H9 (cell line): Measurements from ENCODE around the gene ARHGEF33. TPM values are rescaled to one million over a fixed set of nuclear protein-coding genes. Genes with fewer than 3 reads are reported as not detected.

ENCODE experiments used
- DNase-seq: peaks from one replicate; pipeline ENCODE4 v3.0.0-alpha.2; 2017
- H2AFZ ChIP-seq: one replicate; pipeline ENCODE4 v1.6.1; 2013; ENCODE audit warnings: mild to moderate bottlenecking, low read length, control low read depth, moderate library complexity
- H2AK5ac ChIP-seq: 2 replicates; pipeline ENCODE4 v1.6.1; 2013; ENCODE audit warnings: low read length, control low read depth, mixed read lengths; ENCODE audit not compliant: insufficient read length
- H2BK120ac ChIP-seq: one replicate; pipeline ENCODE4 v1.6.1; 2013; ENCODE audit warnings: low read depth, mild to moderate bottlenecking, low read length, control low read depth, inconsistent platforms; ENCODE audit not compliant: poor library complexity, severe bottlenecking
- H2BK12ac ChIP-seq: 2 replicates; pipeline ENCODE4 v1.6.1; 2013; ENCODE audit warnings: low read length, control low read depth, mixed read lengths, low read depth; ENCODE audit not compliant: insufficient read length
- H2BK15ac ChIP-seq: 2 replicates; pipeline ENCODE4 v1.6.1; 2013; ENCODE audit warnings: low read depth, low read length, control low read depth
- H2BK20ac ChIP-seq: one replicate; pipeline ENCODE4 v1.6.1; 2013; ENCODE audit warnings: low read depth, mild to moderate bottlenecking, low read length, control low read depth, inconsistent platforms; ENCODE audit not compliant: poor library complexity, severe bottlenecking
- H2BK5ac ChIP-seq: 2 replicates; pipeline ENCODE4 v1.6.1; 2013; ENCODE audit warnings: low read length, control low read depth, mixed read lengths; ENCODE audit not compliant: insufficient read length
- H3K14ac ChIP-seq: 2 replicates; pipeline ENCODE4 v1.6.1; 2013; ENCODE audit warnings: low read length, control low read depth; ENCODE audit not compliant: insufficient read depth
- H3K18ac ChIP-seq: 2 replicates; pipeline ENCODE4 v1.6.1; 2013; ENCODE audit warnings: low read depth, mild to moderate bottlenecking, mixed read lengths, low read length, control low read depth; ENCODE audit not compliant: insufficient read length
- H3K23ac ChIP-seq: 2 replicates; pipeline ENCODE4 v1.6.1; 2013; ENCODE audit warnings: low read length, control low read depth, mixed read lengths, low read depth; ENCODE audit not compliant: insufficient read length
- H3K23me2 ChIP-seq: 2 replicates; pipeline ENCODE4 v1.6.1; 2013; ENCODE audit warnings: low read depth, mild to moderate bottlenecking, mixed read lengths, low read length, control low read depth; ENCODE audit not compliant: insufficient read length, poor library complexity, severe bottlenecking
- H3K27ac ChIP-seq: 2 replicates; pipeline ENCODE4 v1.5.1; 2013; ENCODE audit warnings: low read length, control low read depth, mixed read lengths, low read depth; ENCODE audit not compliant: insufficient read length
- H3K27me3 ChIP-seq: 2 replicates; pipeline ENCODE4 v1.6.1; 2013; ENCODE audit warnings: low read length, control low read depth, inconsistent platforms; ENCODE audit not compliant: insufficient read depth
- H3K4ac ChIP-seq: 2 replicates; pipeline ENCODE4 v1.6.1; 2013; ENCODE audit warnings: low read depth, mild to moderate bottlenecking, control low read depth, inconsistent platforms, low read length, moderate library complexity
- H3K4me1 ChIP-seq: 2 replicates; pipeline ENCODE4 v1.6.1; 2013; ENCODE audit warnings: low read length, control low read depth, inconsistent platforms; ENCODE audit not compliant: insufficient read depth
- H3K4me2 ChIP-seq: 2 replicates; pipeline ENCODE4 v1.6.1; 2013; ENCODE audit warnings: low read length, control low read depth, mixed read lengths; ENCODE audit not compliant: insufficient read length, insufficient read depth
- H3K56ac ChIP-seq: 2 replicates; pipeline ENCODE4 v1.6.1; 2013; ENCODE audit warnings: low read depth, mild to moderate bottlenecking, mixed read lengths, low read length, control low read depth; ENCODE audit not compliant: insufficient read length
- H3K79me1 ChIP-seq: 2 replicates; pipeline ENCODE4 v1.6.1; 2013; ENCODE audit warnings: low read depth, mild to moderate bottlenecking, moderate library complexity, low read length, control low read depth, inconsistent platforms; ENCODE audit not compliant: insufficient read depth, poor library complexity, severe bottlenecking
- H3K79me2 ChIP-seq: 2 replicates; pipeline ENCODE4 v1.6.1; 2013; ENCODE audit warnings: low read length, control low read depth, inconsistent platforms; ENCODE audit not compliant: insufficient read depth
- H3K9ac ChIP-seq: 2 replicates; pipeline ENCODE4 v1.6.1; 2013; ENCODE audit warnings: low read length, control low read depth, mixed read lengths; ENCODE audit not compliant: insufficient read length; ENCODE audit errors: extremely low read depth
- H3K9me3 ChIP-seq: one replicate; pipeline ENCODE4 v1.6.1; 2013; ENCODE audit warnings: low read depth, low read length, inconsistent platforms; ENCODE audit not compliant: control insufficient read depth
- H3T11ph ChIP-seq: one replicate; pipeline ENCODE4 v1.6.1; 2013; ENCODE audit warnings: mild to moderate bottlenecking, low read length, control low read depth, inconsistent platforms
- H4K20me1 ChIP-seq: one replicate; pipeline ENCODE4 v1.6.1; 2013; ENCODE audit not compliant: control insufficient read depth, insufficient read length, insufficient read depth
- H4K5ac ChIP-seq: 2 replicates; pipeline ENCODE4 v1.6.1; 2013; ENCODE audit warnings: low read depth, mild to moderate bottlenecking, mixed read lengths, low read length, control low read depth; ENCODE audit not compliant: insufficient read length
- H4K8ac ChIP-seq: replicated peaks from 2 replicates; pipeline ENCODE4 v1.6.1; 2013; ENCODE audit warnings: low read length, control low read depth, mixed read lengths, low read depth; ENCODE audit not compliant: insufficient read length
- H4K91ac ChIP-seq: 2 replicates; pipeline ENCODE4 v1.6.1; 2013; ENCODE audit warnings: low read depth, mild to moderate bottlenecking, moderate library complexity, mixed read lengths, low read length, control low read depth; ENCODE audit not compliant: insufficient read length
- H3K27ac Mint-ChIP-seq, 3 experiments: 2 replicates in 2 of 3; 3 replicates in 1 of 3; pipeline ENCODE4 v1.8.0; 2020 to 2021; ENCODE audit warnings: mixed read lengths in 3 of 3, mild to moderate bottlenecking in 1 of 3, moderate library complexity in 1 of 3
- H3K27me3 Mint-ChIP-seq: 2 replicates; pipeline ENCODE4 v1.8.0; 2021; ENCODE audit warnings: low read depth, mild to moderate bottlenecking, moderate library complexity, mixed read lengths
- H3K36me3 Mint-ChIP-seq, 3 experiments: 2 replicates in 2 of 3; 3 replicates in 1 of 3; pipeline ENCODE4 v1.8.0; 2020 to 2021; ENCODE audit warnings: low read depth in 3 of 3, mixed read lengths in 3 of 3; ENCODE audit not compliant: insufficient read depth in 1 of 3
- H3K4me1 Mint-ChIP-seq, 2 experiments: 2 replicates each; pipeline ENCODE4 v1.8.0; 2020; ENCODE audit warnings: mixed read lengths in 2 of 2
- H3K4me3 Mint-ChIP-seq, 2 experiments: 2 replicates in 1 of 2; 3 replicates in 1 of 2; pipeline ENCODE4 v1.8.0; 2020 to 2021; ENCODE audit warnings: mild to moderate bottlenecking in 2 of 2, mixed read lengths in 2 of 2, moderate library complexity in 1 of 2
- H3K9me3 Mint-ChIP-seq, 2 experiments: 2 replicates in 1 of 2; 3 replicates in 1 of 2; pipeline ENCODE4 v1.8.0; 2020; ENCODE audit warnings: mild to moderate bottlenecking in 2 of 2, mixed read lengths in 2 of 2, moderate library complexity in 1 of 2
- WGBS: extraction: QIAGEN DNeasy Blood & Tissue Kit; methylation state at CpG from one replicate; pipeline ENCODE4 v1.1.7; 2013; ENCODE audit warnings: missing lambda C conversion rate, low lambda C conversion rate, mixed read lengths; ENCODE audit not compliant: insufficient read length; ENCODE audit errors: extremely low coverage; 5-methylcytosine and 5-hydroxymethylcytosine counted together
- total RNA-seq: library from RNA; stranded (reverse); gene quantifications from 2 replicates; pipeline ENCODE4 v1.2.1, GENCODE V29; 2021
- TF ChIP-seq, protein P1 (sequence below): fragments of 200-600 bp; sonication (generic); conservative IDR thresholded peaks from 3 replicates; pipeline ENCODE4 v1.8.0; 2021; ENCODE audit warnings: antibody characterized with exemption, mild to moderate bottlenecking

ARHGEF33 gene
- total RNA-seq, 1 experiment from 2014 or later = 0.92 TPM

GRCh38 chr2:38978908-38979307 is 89.2 kb downstream of the ARHGEF33 start:
- TF ChIP-seq, protein P1, sequence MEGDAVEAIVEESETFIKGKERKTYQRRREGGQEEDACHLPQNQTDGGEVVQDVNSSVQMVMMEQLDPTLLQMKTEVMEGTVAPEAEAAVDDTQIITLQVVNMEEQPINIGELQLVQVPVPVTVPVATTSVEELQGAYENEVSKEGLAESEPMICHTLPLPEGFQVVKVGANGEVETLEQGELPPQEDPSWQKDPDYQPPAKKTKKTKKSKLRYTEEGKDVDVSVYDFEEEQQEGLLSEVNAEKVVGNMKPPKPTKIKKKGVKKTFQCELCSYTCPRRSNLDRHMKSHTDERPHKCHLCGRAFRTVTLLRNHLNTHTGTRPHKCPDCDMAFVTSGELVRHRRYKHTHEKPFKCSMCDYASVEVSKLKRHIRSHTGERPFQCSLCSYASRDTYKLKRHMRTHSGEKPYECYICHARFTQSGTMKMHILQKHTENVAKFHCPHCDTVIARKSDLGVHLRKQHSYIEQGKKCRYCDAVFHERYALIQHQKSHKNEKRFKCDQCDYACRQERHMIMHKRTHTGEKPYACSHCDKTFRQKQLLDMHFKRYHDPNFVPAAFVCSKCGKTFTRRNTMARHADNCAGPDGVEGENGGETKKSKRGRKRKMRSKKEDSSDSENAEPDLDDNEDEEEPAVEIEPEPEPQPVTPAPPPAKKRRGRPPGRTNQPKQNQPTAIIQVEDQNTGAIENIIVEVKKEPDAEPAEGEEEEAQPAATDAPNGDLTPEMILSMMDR = no peak
- no peak overlapping the region for H3K56ac ChIP-seq
- no CpG with 5 or more reads among the region's 3 CpGs for WGBS
- H3K9me3 ChIP-seq = no peaks in the 10 kb centered on the region
- no peak overlapping the region for H2BK15ac ChIP-seq
- H2BK120ac ChIP-seq = no peak overlapping the region
- H2AK5ac ChIP-seq = no peak overlapping the region
- DNase-seq = no peak
- Mint-ChIP-seq H3K4me1 (peaks cover 13 to 19% of the 10 kb centered on the region in 2 experiments), H3K4me3 (no peak overlapping the region), H3K36me3 (no peaks in the 10 kb centered on the region), H3K27ac (no peak overlapping the region), H3K27me3 (no peaks in the 10 kb centered on the region), H3K9me3 (no peaks in the 10 kb centered on the region)
- no peak overlapping the region for H2BK5ac ChIP-seq
- H2BK12ac ChIP-seq = no peak overlapping the region
- peaks cover 4% of the 10 kb centered on the region for H3K4me1 ChIP-seq
- H3K4me2 ChIP-seq = no peak overlapping the region
- no peak overlapping the region for H3K23ac ChIP-seq
- H3K79me2 ChIP-seq = no peaks in the 10 kb centered on the region
- no peak overlapping the region for H4K5ac ChIP-seq
- no peak overlapping the region for H3K4ac ChIP-seq
- no peaks in the 10 kb centered on the region for H4K20me1 ChIP-seq
- H3K9ac ChIP-seq = no peak overlapping the region
- no peaks in the 10 kb centered on the region for H3K27me3 ChIP-seq
- H3K23me2 ChIP-seq = no peaks in the 10 kb centered on the region
- H3K14ac ChIP-seq = no peak overlapping the region
- H3K27ac ChIP-seq = no peak overlapping the region
- H3K18ac ChIP-seq = no peak overlapping the region
- H3T11ph ChIP-seq = no peak overlapping the region
- H2BK20ac ChIP-seq = no peak overlapping the region
- H4K91ac ChIP-seq = no peak overlapping the region
- H3K79me1 ChIP-seq = no peaks in the 10 kb centered on the region
- H2AFZ ChIP-seq = no peak overlapping the region
- H4K8ac ChIP-seq = no peak overlapping the region
